GM23248 (cell line): ENCODE data around the gene FLT1. TPM values are rescaled to one million over a fixed set of nuclear protein-coding genes. Genes with fewer than 3 reads are reported as not detected.

Experiments used
- DNase-seq: peaks from one replicate; pipeline ENCODE4 v3.0.0-alpha.2; 2015
- H2AFZ ChIP-seq: fragments of 200-600 bp; sonication (generic); 2 replicates; pipeline ENCODE4 v1.6.1; 2016; ENCODE audit warnings: antibody characterized with exemption
- H3F3A ChIP-seq: fragments of 200-600 bp; sonication (generic); 2 replicates; pipeline ENCODE4 v1.6.1; 2016; ENCODE audit warnings: mild to moderate bottlenecking, antibody characterized with exemption, mixed run types; ENCODE audit not compliant: insufficient read depth
- H3K27ac ChIP-seq: fragments of 200-600 bp; sonication (generic); 2 replicates; pipeline ENCODE4 v1.5.1; 2016; ENCODE audit warnings: mild to moderate bottlenecking
- H3K27me3 ChIP-seq: fragments of 200-600 bp; sonication (generic); replicated peaks from 2 replicates; pipeline ENCODE4 v1.6.1; 2016; ENCODE audit warnings: mild to moderate bottlenecking; ENCODE audit not compliant: insufficient read depth
- H3K36me3 ChIP-seq: fragments of 200-600 bp; sonication (generic); 2 replicates; pipeline ENCODE4 v1.6.1; 2016; ENCODE audit warnings: low read depth, mild to moderate bottlenecking
- H3K4me1 ChIP-seq: fragments of 200-600 bp; sonication (generic); 2 replicates; pipeline ENCODE4 v1.6.1; 2016; ENCODE audit warnings: mild to moderate bottlenecking; ENCODE audit not compliant: insufficient read depth
- H3K4me2 ChIP-seq: fragments of 200-600 bp; sonication (generic); one replicate; pipeline ENCODE4 v1.6.1; 2016; ENCODE audit warnings: mild to moderate bottlenecking; ENCODE audit not compliant: unreplicated experiment
- H3K4me3 ChIP-seq: fragments of 200-600 bp; sonication (generic); 2 replicates; pipeline ENCODE4 v1.5.1; 2016; ENCODE audit warnings: mild to moderate bottlenecking
- H3K79me2 ChIP-seq: fragments of 200-600 bp; sonication (generic); 2 replicates; pipeline ENCODE4 v1.6.1; 2016; ENCODE audit warnings: mild to moderate bottlenecking; ENCODE audit not compliant: insufficient read depth
- H3K9ac ChIP-seq: fragments of 200-600 bp; sonication (generic); 2 replicates; pipeline ENCODE4 v1.6.1; 2016; ENCODE audit warnings: mild to moderate bottlenecking
- H3K9me2 ChIP-seq: fragments of 200-600 bp; sonication (generic); 2 replicates; pipeline ENCODE4 v1.6.1; 2016; ENCODE audit warnings: mixed run types, mild to moderate bottlenecking, moderate library complexity; ENCODE audit not compliant: insufficient read depth
- H3K9me3 ChIP-seq: fragments of 200-600 bp; sonication (generic); one replicate; pipeline ENCODE4 v1.6.1; 2017; ENCODE audit warnings: low read depth
- H4K20me1 ChIP-seq: fragments of 200-600 bp; sonication (generic); 2 replicates; pipeline ENCODE4 v1.6.0; 2016; ENCODE audit not compliant: insufficient read depth
- EZH2 ChIP-seq: fragments of 200-600 bp; sonication (generic); IDR thresholded peaks from 2 replicates; pipeline ENCODE4 v1.6.1; 2018; ENCODE audit warnings: antibody characterized with exemption, mild to moderate bottlenecking; ENCODE audit not compliant: insufficient read depth, poor library complexity, severe bottlenecking
- EZH2phosphoT487 ChIP-seq: fragments of 200-600 bp; sonication (generic); IDR thresholded peaks from 2 replicates; pipeline ENCODE4 v1.6.1; 2018; ENCODE audit warnings: antibody characterized with exemption, moderate library complexity, mild to moderate bottlenecking, low read depth; ENCODE audit not compliant: insufficient read depth
- WGBS, 2 experiments: methylation state at CpG; one replicate each; pipeline ENCODE4 v1.1.6; 2015 to 2017; ENCODE audit warnings: low lambda C conversion rate in 2 of 2, low coverage in 1 of 2; ENCODE audit errors: missing lambda C conversion rate in 2 of 2; 5-methylcytosine and 5-hydroxymethylcytosine counted together
- in situ Hi-C: fragments of 300-500 bp; cut with MboI; formaldehyde crosslinking; loops from 2 replicates; pipeline ENCODE4 v1.15.0; 2020
- polyA plus RNA-seq: library from polyadenylated mRNA; unstranded; fragments of >200 nt; fragmentation: Nextera tagmentation; extraction: Ambion mirVana; gene quantifications from 2 replicates; pipeline ENCODE4 v1.2.1, GENCODE V29; 2016
- total RNA-seq: library from RNA; depleted of rRNA; stranded (reverse); fragments of >200 nt; shearing (Covaris generic); gene quantifications from 2 replicates; pipeline ENCODE4 v1.2.3, GENCODE V29; 2014

FLT1 gene
- total and polyA plus RNA-seq, 2 experiments from 2014 or later: 12.9 to 18.6 TPM

GRCh38 chr13:28373810-28374209 is 121.1 kb downstream of the FLT1 start:
- Histone ChIP-seq H3K4me2 (no peak overlapping the region), H3K4me3 (no peak overlapping the region), H3K36me3 (no peaks in the 10 kb centered on the region), H4K20me1 (no peaks in the 10 kb centered on the region), H3K9me2 (no peaks in the 10 kb centered on the region), H3K9ac (no peak overlapping the region), H3K4me1 (no peaks in the 10 kb centered on the region), H3F3A (no peaks in the 10 kb centered on the region), H3K9me3 (no peaks in the 10 kb centered on the region), H2AFZ (no peak overlapping the region), H3K27ac (no peak overlapping the region), H3K27me3 (no peaks in the 10 kb centered on the region), H3K79me2 (no peaks in the 10 kb centered on the region)
- in situ Hi-C loops: no loop called here
- TF ChIP-seq EZH2phosphoT487: no peak
- TF ChIP-seq EZH2: no peak
- WGBS, 2 experiments: 72 to 73% methylated on average over 3 of the region's 3 CpGs
- no peak for DNase-seq

GRCh38 chr13:28370448-28370847 is 124.5 kb downstream of the FLT1 start:
- in situ Hi-C loops: no loop called here

GRCh38 chr13:28358708-28359107 is 136.2 kb downstream of the FLT1 start:
- 66 to 68% methylated on average over 2 of the region's 2 CpGs for WGBS, 2 experiments
- DNase-seq: no peak
- no peak overlapping the region for H3K4me2 ChIP-seq
- H3F3A ChIP-seq: no peaks in the 10 kb centered on the region
- H3K79me2 ChIP-seq: no peaks in the 10 kb centered on the region
- H2AFZ ChIP-seq: no peak overlapping the region
- TF ChIP-seq EZH2phosphoT487: no peak
- TF ChIP-seq EZH2: no peak
- no peak overlapping the region for H3K27ac ChIP-seq
- 0 out of 2 replicates have a peak, but pooled peaks cover 6% of the 10 kb centered on the region for H3K4me1 ChIP-seq
- no peak overlapping the region for H3K9ac ChIP-seq
- H4K20me1 ChIP-seq: no peaks in the 10 kb centered on the region
- H3K4me3 ChIP-seq: no peak overlapping the region
- H3K27me3 ChIP-seq: no peaks in the 10 kb centered on the region
- in situ Hi-C loops: no loop called here
- H3K9me2 ChIP-seq: no peaks in the 10 kb centered on the region
- no peaks in the 10 kb centered on the region for H3K9me3 ChIP-seq
- H3K36me3 ChIP-seq: no peaks in the 10 kb centered on the region

More at GRCh38 chr13:28370448-28370847, 124.5 kb downstream of the FLT1 start:
- Histone ChIP-seq H2AFZ (no peak overlapping the region), H3K4me1 (no peaks in the 10 kb centered on the region), H3K9ac (no peak overlapping the region), H3K36me3 (no peaks in the 10 kb centered on the region), H4K20me1 (no peaks in the 10 kb centered on the region), H3K27ac (no peak overlapping the region), H3K9me2 (no peaks in the 10 kb centered on the region), H3K27me3 (no peaks in the 10 kb centered on the region), H3K9me3 (no peaks in the 10 kb centered on the region), H3F3A (no peaks in the 10 kb centered on the region), H3K4me3 (no peak overlapping the region), H3K4me2 (no peak overlapping the region), H3K79me2 (no peaks in the 10 kb centered on the region)
- no peak for TF ChIP-seq EZH2phosphoT487
- TF ChIP-seq EZH2: no peak
- no peak for DNase-seq
- WGBS, 2 experiments: 63 to 69% methylated on average over 4 of the region's 4 CpGs

GRCh38 chr13:28357911-28358433 is 137.0 kb downstream of the FLT1 start:
- H3K4me3 ChIP-seq: no peak overlapping the region
- 0 out of 2 replicates have a peak, but pooled peaks cover 6% of the 10 kb centered on the region for H3K4me1 ChIP-seq
- H3K4me2 ChIP-seq: no peak overlapping the region
- no peak overlapping the region for H3K9ac ChIP-seq
- H3K27me3 ChIP-seq: no peaks in the 10 kb centered on the region
- in situ Hi-C loops: no loop called here
- H2AFZ ChIP-seq: no peak overlapping the region
- H3K27ac ChIP-seq: no peak overlapping the region
- no peak for DNase-seq
- TF ChIP-seq EZH2phosphoT487 (no peak), EZH2 (no peak)
- no peaks in the 10 kb centered on the region for H4K20me1 ChIP-seq
- no peaks in the 10 kb centered on the region for H3K9me2 ChIP-seq
- whole genome bisulfite sequencing, 2 experiments: 90 to 94% methylated on average over 4 of the region's 4 CpGs
- H3F3A ChIP-seq: no peaks in the 10 kb centered on the region
- H3K9me3 ChIP-seq: no peaks in the 10 kb centered on the region
- no peaks in the 10 kb centered on the region for H3K36me3 ChIP-seq
- no peaks in the 10 kb centered on the region for H3K79me2 ChIP-seq
